Immature natural killer cell (primary cell): ENCODE data around the gene BRD3OS. TPM values are rescaled to one million over a fixed set of nuclear protein-coding genes. Genes with fewer than 3 reads are reported as not detected.

Source experiments
- DNase-seq, 3 donors: peaks; one replicate each; pipeline ENCODE4 v3.0.0; 2022; ENCODE audit warnings: mixed read lengths in 1 of 3
- H3K27ac Mint-ChIP-seq, 6 donors: one replicate each; pipeline ENCODE4 v1.8.0; 2020; ENCODE audit warnings: mixed read lengths in 6 of 6, mild to moderate bottlenecking in 5 of 6, inconsistent platforms in 4 of 6, moderate library complexity in 3 of 6
- H3K27me3 Mint-ChIP-seq, 3 donors: one replicate each; pipeline ENCODE4 v1.8.0; 2020 to 2021; ENCODE audit warnings: low read depth in 3 of 3, mild to moderate bottlenecking in 3 of 3, mixed read lengths in 3 of 3, moderate library complexity in 3 of 3, inconsistent platforms in 1 of 3
- H3K36me3 Mint-ChIP-seq, 3 donors: one replicate each; pipeline ENCODE4 v1.8.0; 2020; ENCODE audit warnings: mixed read lengths in 3 of 3, inconsistent platforms in 2 of 3, mild to moderate bottlenecking in 2 of 3
- H3K4me1 Mint-ChIP-seq, 2 donors: one replicate each; pipeline ENCODE4 v1.8.0; 2020; ENCODE audit warnings: inconsistent platforms in 2 of 2, mild to moderate bottlenecking in 2 of 2, mixed read lengths in 2 of 2, moderate library complexity in 1 of 2
- H3K4me3 Mint-ChIP-seq, 5 donors: one replicate each; pipeline ENCODE4 v1.8.0; 2020; ENCODE audit warnings: mild to moderate bottlenecking in 5 of 5, mixed read lengths in 5 of 5, inconsistent platforms in 3 of 5, moderate library complexity in 3 of 5
- H3K9me3 Mint-ChIP-seq, 6 donors: one replicate each; pipeline ENCODE4 v1.8.0; 2020; ENCODE audit warnings: mild to moderate bottlenecking in 6 of 6, mixed read lengths in 6 of 6, inconsistent platforms in 4 of 6, moderate library complexity in 3 of 6
- polyA plus RNA-seq, 3 donors: library from polyadenylated mRNA; unstranded; fragments of 300-500 nt; fragmentation: Illumina TruSeq; gene quantifications; one replicate each; pipeline ENCODE4 v1.2.3, GENCODE V29; 2021

The BRD3OS gene
- polyA plus RNA-seq, 3 donors from 2014 or later, result 13.7 to 14.9 (median 13.8) TPM

GRCh38 chr9:133992780-133993634 is 32.3 kb upstream of the BRD3OS start:
- peak; percentile 66 to 71 (median 68) for DNase-seq
- peak overlapping the region; percentile 64 to 78 (median 71) for H3K4me3 Mint-ChIP-seq
- peaks cover 0 to 3% of the 10 kb centered on the region in 2 donors for H3K4me1 Mint-ChIP-seq
- H3K27me3 Mint-ChIP-seq, result peaks cover 0 to 8% (median 8%) of the 10 kb centered on the region in 3 donors
- H3K36me3 Mint-ChIP-seq, result no peaks in the 10 kb centered on the region
- no peak overlapping the region for H3K27ac Mint-ChIP-seq
- no peaks in the 10 kb centered on the region for H3K9me3 Mint-ChIP-seq

GRCh38 chr9:133993635-133994253 is 31.5 kb upstream of the BRD3OS start:
- H3K27ac Mint-ChIP-seq, result no peak overlapping the region
- peaks cover 0 to 8% (median 7%) of the 10 kb centered on the region in 3 donors for H3K27me3 Mint-ChIP-seq
- no peaks in the 10 kb centered on the region for H3K36me3 Mint-ChIP-seq
- peaks cover 0 to 3% of the 10 kb centered on the region in 2 donors for H3K4me1 Mint-ChIP-seq
- no peaks in the 10 kb centered on the region for H3K9me3 Mint-ChIP-seq
- peak overlapping the region; percentile 64 to 78 (median 71) for H3K4me3 Mint-ChIP-seq
- DNase-seq, result peak in 1 of 3 donors; percentile 13

GRCh38 chr9:133994353-133995011 is 30.8 kb upstream of the BRD3OS start:
- Mint-ChIP-seq H3K4me3 (peak overlapping the region; percentile 44 to 64 (median 47)), H3K27ac (no peak overlapping the region)

GRCh38 chr9:133995012-133995896 is 30.0 kb upstream of the BRD3OS start:
- peaks cover 0 to 3% of the 10 kb centered on the region in 2 donors for H3K4me1 Mint-ChIP-seq
- no peak for DNase-seq
- H3K4me3 Mint-ChIP-seq, result peak overlapping the region in 1 of 5 donors; percentile 27
- H3K27me3 Mint-ChIP-seq, result peaks cover 0 to 7% (median 6%) of the 10 kb centered on the region in 3 donors
- no peak overlapping the region for H3K27ac Mint-ChIP-seq
- no peaks in the 10 kb centered on the region for H3K36me3 Mint-ChIP-seq
- no peaks in the 10 kb centered on the region for H3K9me3 Mint-ChIP-seq

More at GRCh38 chr9:133994353-133995011, 30.8 kb upstream of the BRD3OS start:
- peaks cover 0 to 8% (median 7%) of the 10 kb centered on the region in 3 donors for H3K27me3 Mint-ChIP-seq
- peak; percentile 65 to 70 (median 66) for DNase-seq
- no peaks in the 10 kb centered on the region for H3K36me3 Mint-ChIP-seq
- peaks cover 0 to 3% of the 10 kb centered on the region in 2 donors for H3K4me1 Mint-ChIP-seq
- H3K9me3 Mint-ChIP-seq, result no peaks in the 10 kb centered on the region

GRCh38 chr9:133996531-133997520 is 28.5 kb upstream of the BRD3OS start:
- no peaks in the 10 kb centered on the region for H3K9me3 Mint-ChIP-seq
- peaks cover 0 to 2% of the 10 kb centered on the region in 2 donors for H3K4me1 Mint-ChIP-seq
- H3K36me3 Mint-ChIP-seq, result no peaks in the 10 kb centered on the region
- no peak overlapping the region for H3K27ac Mint-ChIP-seq
- peaks cover 0 to 6% (median 3%) of the 10 kb centered on the region in 3 donors for H3K27me3 Mint-ChIP-seq
- no peak overlapping the region for H3K4me3 Mint-ChIP-seq
- DNase-seq, result no peak

- Mint-ChIP-seq H3K27me3 (peaks cover 0 to 8% (median 3%) of the 10 kb centered on the region in 3 donors), H3K9me3 (no peaks in the 10 kb centered on the region), H3K36me3 (no peaks in the 10 kb centered on the region), H3K4me1 (peaks cover 0 to 2% of the 10 kb centered on the region in 2 donors), H3K27ac (no peak overlapping the region), H3K4me3 (no peak overlapping the region)
- DNase-seq, result no peak
Measured at GRCh38 chr9:133997584-133997983, 27.7 kb upstream of the BRD3OS start.

- Mint-ChIP-seq H3K9me3 (no peaks in the 10 kb centered on the region), H3K4me1 (no peaks in the 10 kb centered on the region), H3K36me3 (no peaks in the 10 kb centered on the region), H3K27me3 (peaks cover 0 to 8% (median 3%) of the 10 kb centered on the region in 3 donors), H3K4me3 (no peak overlapping the region), H3K27ac (no peak overlapping the region)
- DNase-seq, result no peak
Measured at GRCh38 chr9:133998915-133999595, 26.2 kb upstream of the BRD3OS start.

GRCh38 chr9:133999851-134000265 is 25.4 kb upstream of the BRD3OS start:
- no peak overlapping the region for H3K27ac Mint-ChIP-seq
- H3K4me3 Mint-ChIP-seq, result no peak overlapping the region

GRCh38 chr9:134002796-134003195 is 22.5 kb upstream of the BRD3OS start:
- Mint-ChIP-seq H3K9me3 (no peaks in the 10 kb centered on the region), H3K4me3 (no peak overlapping the region), H3K36me3 (no peaks in the 10 kb centered on the region), H3K27ac (peak overlapping the region in 1 of 6 donors; percentile 49), H3K27me3 (peaks cover 0 to 5% (median 1%) of the 10 kb centered on the region in 3 donors), H3K4me1 (no peaks in the 10 kb centered on the region)
- DNase-seq, result no peak

More at GRCh38 chr9:133999851-134000265, 25.4 kb upstream of the BRD3OS start:
- Mint-ChIP-seq H3K4me1 (no peaks in the 10 kb centered on the region), H3K9me3 (no peaks in the 10 kb centered on the region), H3K36me3 (no peaks in the 10 kb centered on the region), H3K27me3 (peaks cover 0 to 8% (median 1%) of the 10 kb centered on the region in 3 donors)
- DNase-seq, result no peak

- peaks cover 0 to 6% (median 1%) of the 10 kb centered on the region in 3 donors for H3K27me3 Mint-ChIP-seq
- H3K4me1 Mint-ChIP-seq, result no peaks in the 10 kb centered on the region
- H3K27ac Mint-ChIP-seq, result no peak overlapping the region
- H3K36me3 Mint-ChIP-seq, result no peaks in the 10 kb centered on the region
- H3K4me3 Mint-ChIP-seq, result no peak overlapping the region
- H3K9me3 Mint-ChIP-seq, result no peaks in the 10 kb centered on the region
- DNase-seq, result no peak
Measured at GRCh38 chr9:134003237-134003636, 22.0 kb upstream of the BRD3OS start.

- no peak overlapping the region for H3K27ac Mint-ChIP-seq
- no peaks in the 10 kb centered on the region for H3K36me3 Mint-ChIP-seq
- no peaks in the 10 kb centered on the region for H3K4me1 Mint-ChIP-seq
- H3K9me3 Mint-ChIP-seq, result no peaks in the 10 kb centered on the region
- DNase-seq, result no peak
- peaks cover 0 to 9% (median 1%) of the 10 kb centered on the region in 3 donors for H3K27me3 Mint-ChIP-seq
- H3K4me3 Mint-ChIP-seq, result no peak overlapping the region
Measured at GRCh38 chr9:134004131-134004873, 21.0 kb upstream of the BRD3OS start.
